Endothelial cell of umbilical vein (primary cell): ENCODE data around the gene EDN1. TPM values are rescaled to one million over a fixed set of nuclear protein-coding genes. Genes with fewer than 3 reads are reported as not detected.

Experiments used
- BruUV-seq: library from RNA; stranded (reverse); fragments of 400-500 nt; replicated peaks from 2 replicates; lab custom pipeline; 2021; lab: Mats Ljungman, UMichigan
- CTCF ChIA-PET: fragments of 300-600, 350-600 bp; sonication (Branson Sonifier 250); formaldehyde crosslinking; loops from one replicate; lab custom pipeline; 2021; ENCODE audit warnings: antibody characterized with exemption, inconsistent platforms; lab: Charles Lee
- POLR2A ChIA-PET: fragments of 300-600, 350-600 bp; sonication (Branson Sonifier 250); formaldehyde crosslinking; loops from one replicate; lab custom pipeline; 2021; ENCODE audit warnings: antibody characterized with exemption, inconsistent platforms; lab: Charles Lee
- DNase-seq: peaks from one replicate; pipeline ENCODE4 v3.0.0-alpha.2; 2011; ENCODE audit warnings: low read depth, low spot score
- FAIRE-seq: peaks from 2 replicates; lab custom pipeline; 2011; peaks lifted over from hg19 to GRCh38; lab: Jason Lieb, UNC
- H2AFZ ChIP-seq: 2 replicates; pipeline ENCODE4 v1.6.0; 2012; ENCODE audit warnings: low read depth, low read length, control low read depth, inconsistent platforms
- H3K27ac ChIP-seq: 2 replicates; pipeline ENCODE4 v1.5.1; 2011; ENCODE audit warnings: low read depth, mild to moderate bottlenecking, control low read depth, low read length, moderate library complexity; ENCODE audit not compliant: insufficient read depth
- H3K27me3 ChIP-seq, 2 experiments: 2 replicates each; pipeline versions ENCODE4 v1.6.0 to v1.6.1; 2011; ENCODE audit warnings: low read length in 2 of 2, mixed read lengths in 1 of 2; ENCODE audit not compliant: control insufficient read depth in 2 of 2, insufficient read depth in 2 of 2
- H3K36me3 ChIP-seq, 2 experiments: 2 replicates in 1 of 2; 3 replicates in 1 of 2; pipeline ENCODE4 v1.5.1; 2011; ENCODE audit warnings: low read length in 2 of 2, mild to moderate bottlenecking in 1 of 2, moderate library complexity in 1 of 2; ENCODE audit not compliant: control insufficient read depth in 2 of 2, insufficient read depth in 2 of 2; ENCODE audit errors: extremely low read depth in 1 of 2
- H3K4me1 ChIP-seq: 3 replicates; pipeline ENCODE4 v1.5.1; 2011; ENCODE audit warnings: mild to moderate bottlenecking, low read length; ENCODE audit not compliant: control insufficient read depth, insufficient read depth; ENCODE audit errors: extremely low read depth
- H3K4me2 ChIP-seq: 2 replicates; pipeline ENCODE4 v1.6.1; 2011; ENCODE audit warnings: low read length, control low read depth, mixed read lengths; ENCODE audit not compliant: insufficient read depth
- H3K4me3 ChIP-seq, 3 experiments: fragments of 200-600 bp in 1 of 3; sonication (generic), shearing (Covaris generic) in 1 of 3; replicated peaks in 1 of 3; 2 replicates each; pipeline ENCODE4 v1.5.1; 2011 to 2016; ENCODE audit warnings: control low read depth in 3 of 3, low read length in 3 of 3, mild to moderate bottlenecking in 2 of 3, inconsistent platforms in 1 of 3, low read depth in 1 of 3, moderate library complexity in 1 of 3; ENCODE audit not compliant: insufficient read depth in 1 of 3
- H3K79me2 ChIP-seq: 2 replicates; pipeline ENCODE4 v1.6.0; 2012; ENCODE audit warnings: low read length, inconsistent platforms; ENCODE audit not compliant: control insufficient read depth, insufficient read depth
- H3K9ac ChIP-seq: replicated peaks from 2 replicates; pipeline ENCODE3; 2011; ENCODE audit warnings: low read length, control low read depth; ENCODE audit not compliant: insufficient read depth; ENCODE audit errors: extremely low read depth
- H3K9me1 ChIP-seq: replicated peaks from 3 replicates; pipeline ENCODE4 v1.6.0; 2011; ENCODE audit warnings: mild to moderate bottlenecking, low read length; ENCODE audit not compliant: control insufficient read depth, insufficient read depth; ENCODE audit errors: extremely low read depth
- H3K9me3 ChIP-seq: replicated peaks from 2 replicates; pipeline ENCODE4 v1.5.1; 2012; ENCODE audit warnings: low read length, inconsistent platforms; ENCODE audit not compliant: control insufficient read depth, insufficient read depth
- H4K20me1 ChIP-seq: replicated peaks from 2 replicates; pipeline ENCODE3; 2011; ENCODE audit warnings: mild to moderate bottlenecking, low read length; ENCODE audit not compliant: control insufficient read depth, insufficient read depth; ENCODE audit errors: extremely low read depth
- EZH2 ChIP-seq: IDR thresholded peaks from 2 replicates; pipeline ENCODE4 v1.6.1; 2012; ENCODE audit warnings: borderline replicate concordance, low read depth, mild to moderate bottlenecking, moderate library complexity, low read length, inconsistent platforms; ENCODE audit not compliant: severe bottlenecking
- FOS ChIP-seq: IDR thresholded peaks from 2 replicates; pipeline ENCODE4 v1.6.1; 2011; ENCODE audit warnings: mild to moderate bottlenecking, low read length, moderate library complexity, borderline replicate concordance; ENCODE audit not compliant: insufficient read depth
- GATA2 ChIP-seq: IDR thresholded peaks from 2 replicates; pipeline ENCODE4 v1.7.0; 2011; ENCODE audit warnings: low read depth, mild to moderate bottlenecking, moderate library complexity, mixed read lengths, low read length; ENCODE audit not compliant: insufficient read length, insufficient read depth
- JUN ChIP-seq: IDR thresholded peaks from 2 replicates; pipeline ENCODE4 v1.6.1; 2011; ENCODE audit warnings: borderline replicate concordance, low read depth; ENCODE audit not compliant: insufficient read length, insufficient read depth
- MAX ChIP-seq: IDR thresholded peaks from 2 replicates; pipeline ENCODE4 v1.6.1; 2011; ENCODE audit not compliant: insufficient read depth, insufficient read length
- POLR2AphosphoS5 ChIP-seq: IDR thresholded peaks from 2 replicates; pipeline ENCODE4 v1.6.1; 2012; ENCODE audit warnings: low read depth, mild to moderate bottlenecking, control low read depth, low read length, moderate library complexity; ENCODE audit not compliant: insufficient read depth
- dilution Hi-C: fragments of 300-500 bp; cut with MboI; formaldehyde crosslinking; loops from one replicate; pipeline ENCODE4 v1.15.0; 2019; ENCODE audit warnings: low sequenced_read_pairs; ENCODE audit not compliant: extremely low pct_ligation_motif_present
- intact Hi-C: fragments of 100-400 bp; cut with micrococcal nuclease; formaldehyde crosslinking; loops from one replicate; pipeline ENCODE4 v1.10.0; 2022
- polyA plus RNA-seq, 4 experiments: library from polyadenylated mRNA; depleted of rRNA in 3 of 4; stranded (reverse) in 3 of 4; unstranded in 1 of 4; fragments of >200 nt; gene quantifications; 2 replicates each; pipeline versions ENCODE4 v1.2.1 to v1.2.3, GENCODE V29; 2011 to 2012; ENCODE audit warnings: missing spikeins in 1 of 4
- total RNA-seq: library from RNA; stranded (reverse); gene quantifications from 2 replicates; pipeline ENCODE4 v1.2.3, GENCODE V29; 2021

EDN1 gene
- total and polyA plus RNA-seq, 2 donors (not counting 3 experiments of a cell fraction or from before 2014, with no cell fraction given), result 493 to 498 TPM

DNA sequence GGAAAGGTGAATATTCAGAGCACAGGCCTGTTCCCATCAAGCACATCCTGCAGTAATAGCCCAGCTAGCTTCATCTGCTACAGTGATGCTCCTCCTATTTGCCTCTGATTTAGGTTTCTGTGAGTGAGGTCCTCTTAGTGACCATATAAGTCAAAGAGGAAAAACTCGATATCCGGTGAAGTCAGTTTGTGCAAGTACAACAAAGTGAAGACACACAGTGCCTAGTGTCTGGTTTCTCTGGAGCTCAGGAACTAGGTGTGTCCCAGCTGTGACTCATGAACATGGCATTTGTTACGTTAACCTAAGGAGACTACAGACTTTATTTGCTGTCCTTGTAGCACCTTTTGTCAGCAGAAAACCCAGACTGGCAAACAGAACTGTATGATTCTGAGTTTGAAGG, 33.9 kb downstream of the EDN1 start:
- Histone ChIP-seq H3K9me1 (no peaks in the 10 kb centered on the region), H3K36me3 (no peaks in the 10 kb centered on the region), H3K9me3 (no peaks in the 10 kb centered on the region), H3K4me2 (peak overlapping the region; percentile 35), H4K20me1 (no peaks in the 10 kb centered on the region), H3K27ac (peak overlapping the region; percentile 60), H3K79me2 (no peaks in the 10 kb centered on the region), H3K4me3 (no peak overlapping the region), H3K4me1 (peaks cover 17% of the 10 kb centered on the region), H3K9ac (peak overlapping the region; percentile 21), H2AFZ (no peak overlapping the region), H3K27me3 (no peaks in the 10 kb centered on the region)
- ChIA-PET POLR2A (interaction anchor here (0.5 to 1.8 kb wide), 6 partner anchors 10 to 269 kb away, joined by 3 to 11 read pairs (median 4); partner anchors contain the start of gene EDN1), CTCF (interaction anchor here (0.7 to 2.5 kb wide), 6 partner anchors 10 to 671 kb away, joined by 3 to 13 read pairs (median 4); no protein-coding TSS in a partner anchor)
- FAIRE-seq (peak; percentile 98), DNase-seq (peak; percentile 80)
- no TSS peak for BruUV-seq
- intact Hi-C loops (loop anchor here (1.0 kb wide), 5 partner anchors 10 to 674 kb away; no protein-coding TSS in a partner anchor), dilution Hi-C loops (no loop called here)
- TF ChIP-seq POLR2AphosphoS5 (peak; percentile 52), JUN (peak; percentile 84), MAX (no peak), FOS (peak; percentile 94), GATA2 (no peak), EZH2 (no peak)
